K562 (cell line): ENCODE data around the gene ZDHHC16. TPM values are rescaled to one million over a fixed set of nuclear protein-coding genes. Genes with fewer than 3 reads are reported as not detected.

Experiments
- ATAC-seq: fragments of 200-7000 bp; cut with Tn5 transposase; 3 replicates; pipeline ENCODE4 v1.9.1; 2020; ENCODE audit warnings: moderate library complexity
- BruUV-seq: library from RNA; stranded (reverse); fragments of 400-500 nt; replicated peaks from 2 replicates; lab custom pipeline; 2021; lab: Mats Ljungman, UMichigan
- CTCF ChIA-PET: fragments of 300-600 bp; formaldehyde crosslinking; extraction: SDS; loops from one replicate; lab custom pipeline; 2021; ENCODE audit warnings: low intra/inter-chr PET ratio; lab: Yijun Ruan, JAX
- POLR2A ChIA-PET: fragments of 300-600, 350-650 bp; sonication (Branson Sonifier 250); formaldehyde crosslinking; extraction: SDS; loops from one replicate; lab custom pipeline; 2021; ENCODE audit warnings: antibody characterized with exemption, inconsistent platforms; lab: Yijun Ruan, JAX
- DNase-seq, 4 experiments: peaks; one replicate each; pipeline versions ENCODE4 v3.0.0 to v3.0.0-alpha.2; 2011 to 2018; ENCODE audit warnings: low spot score in 3 of 4, mixed read lengths in 3 of 4; ENCODE audit errors: extremely low read depth in 1 of 4
- FAIRE-seq: peaks from 2 replicates; lab custom pipeline; 2011; peaks lifted over from hg19 to GRCh38; lab: Jason Lieb, UNC
- H2AFZ ChIP-seq: 2 replicates; pipeline ENCODE4 v1.6.0; 2011; ENCODE audit warnings: low read depth, low read length, control low read depth, inconsistent platforms
- H3K27ac ChIP-seq: fragments of 200-600 bp; 3 replicates; pipeline ENCODE4 v1.8.0; 2011; ENCODE audit warnings: low read depth, mild to moderate bottlenecking, control low read depth, inconsistent platforms, low read length, moderate library complexity, mixed read lengths; ENCODE audit errors: extremely low read depth
- H3K27me3 ChIP-seq, 2 experiments: fragments of 300-600 bp in 1 of 2; 2 replicates in 1 of 2; 3 replicates in 1 of 2; pipeline versions ENCODE4 v1.6.0 to v1.8.0; 2011; ENCODE audit warnings: inconsistent platforms in 2 of 2, low read length in 2 of 2, mild to moderate bottlenecking in 1 of 2, mixed read lengths in 1 of 2, moderate library complexity in 1 of 2; ENCODE audit not compliant: control insufficient read depth in 2 of 2, insufficient read depth in 2 of 2
- H3K36me3 ChIP-seq: fragments of 300-600 bp; 3 replicates; pipeline ENCODE4 v1.8.0; 2011; ENCODE audit warnings: mild to moderate bottlenecking, low read length, inconsistent platforms; ENCODE audit not compliant: control insufficient read depth, insufficient read depth
- H3K4me1 ChIP-seq, 2 experiments: fragments of 200-600 bp in 1 of 2; replicated peaks in 1 of 2; 2 replicates in 1 of 2; 3 replicates in 1 of 2; pipeline versions ENCODE4 v1.5.1 to v1.8.0; 2011; ENCODE audit warnings: inconsistent platforms in 2 of 2, low read length in 2 of 2, mild to moderate bottlenecking in 1 of 2, mixed read lengths in 1 of 2, moderate library complexity in 1 of 2; ENCODE audit not compliant: control insufficient read depth in 2 of 2, insufficient read depth in 2 of 2
- H3K4me2 ChIP-seq: 2 replicates; pipeline ENCODE4 v1.6.1; 2011; ENCODE audit warnings: low read length, control low read depth, inconsistent platforms, mixed read lengths; ENCODE audit not compliant: insufficient read depth
- H3K4me3 ChIP-seq: fragments of 200-600 bp; sonication (generic), shearing (Covaris generic); 2 replicates; pipeline ENCODE4 v1.5.1; 2016; ENCODE audit warnings: control low read depth, inconsistent platforms
- H3K79me2 ChIP-seq: fragments of 200-600 bp; 3 replicates; pipeline ENCODE4 v1.8.0; 2011; ENCODE audit warnings: low read length, inconsistent platforms; ENCODE audit not compliant: control insufficient read depth, insufficient read depth
- H3K9ac ChIP-seq, 2 experiments: 2 replicates each; pipeline versions ENCODE4 v1.6.0 to v1.6.1; 2011; ENCODE audit warnings: low read depth in 2 of 2, low read length in 2 of 2, control low read depth in 1 of 2, inconsistent platforms in 1 of 2, mild to moderate bottlenecking in 1 of 2, mixed read lengths in 1 of 2; ENCODE audit not compliant: insufficient read depth in 1 of 2
- H3K9me1 ChIP-seq: one replicate; pipeline ENCODE4 v1.6.0; 2011; ENCODE audit warnings: inconsistent platforms, mild to moderate bottlenecking, low read length, moderate library complexity; ENCODE audit not compliant: control insufficient read depth, insufficient read depth
- H3K9me3 ChIP-seq: replicated peaks from 2 replicates; pipeline ENCODE4 v1.5.1; 2011; ENCODE audit warnings: low read depth, low read length, inconsistent platforms; ENCODE audit not compliant: control insufficient read depth, insufficient read depth
- H4K20me1 ChIP-seq: replicated peaks from 2 replicates; pipeline ENCODE4 v1.6.1; 2011; ENCODE audit warnings: low read length, inconsistent platforms, mixed read lengths; ENCODE audit not compliant: control insufficient read depth, insufficient read depth
- BACH1 ChIP-seq: fragments of 200-800 bp; sonication (Bioruptor generic); IDR thresholded peaks from 2 replicates; pipeline ENCODE4 v1.6.1; 2016; ENCODE audit warnings: missing genetic modification characterization, missing compliant biosample characterization
- CBFA2T3 ChIP-seq: fragments of 450-650 bp; IDR thresholded peaks from 2 replicates; pipeline ENCODE4 v1.6.1; 2017
- CXXC5 ChIP-seq: fragments of 250-450 bp; sonication (Bioruptor Pico); IDR thresholded peaks from 2 replicates; pipeline ENCODE4 v1.8.0; 2022; ENCODE audit warnings: inconsistent platforms, mild to moderate bottlenecking, moderate library complexity
- MCM7 ChIP-seq, 2 experiments: fragments of 450-650 bp; IDR thresholded peaks; 2 replicates each; pipeline ENCODE4 v1.6.1; 2016 to 2018
- WGBS: fragments of 100-300 bp; shearing (Covaris generic); methylation state at CpG from one replicate; pipeline ENCODE4 v1.1.6; 2016; ENCODE audit warnings: low coverage, mixed read lengths; ENCODE audit not compliant: insufficient coverage; ENCODE audit errors: missing lambda C conversion rate; 5-methylcytosine and 5-hydroxymethylcytosine counted together
- in situ Hi-C: fragments of 300-500 bp; cut with MboI; formaldehyde crosslinking; loops from 4 replicates; pipeline ENCODE4 v1.15.0; 2018; ENCODE audit warnings: inconsistent platforms, mixed read lengths
- intact Hi-C: fragments of 100-400 bp; cut with micrococcal nuclease; formaldehyde crosslinking; loops from 2 replicates; pipeline ENCODE4 v1.14.2; 2022
- polyA plus RNA-seq, 8 experiments: library from polyadenylated mRNA; depleted of rRNA in 4 of 8; stranded (reverse) in 5 of 8; unstranded in 3 of 8; fragments of >200 nt; fragmentation: Nextera tagmentation in 2 of 8; fragmentation: Illumina TruSeq in 1 of 8; extraction: Ambion mirVana in 2 of 8; extraction: Trizol in 1 of 8; gene quantifications; 2 replicates each; pipeline versions ENCODE4 v1.2.1 to v1.2.3, GENCODE V29; 2011 to 2014; ENCODE audit warnings: inconsistent platforms in 1 of 8, missing spikeins in 1 of 8
- total RNA-seq, 7 experiments: library from RNA; depleted of rRNA in 6 of 7; stranded (reverse); fragments of >200 nt in 6 of 7; fragmentation: Illumina TruSeq in 2 of 7; extraction: Trizol in 2 of 7; gene quantifications; 2 replicates each; pipeline versions ENCODE4 v1.2.1 to v1.2.3, GENCODE V29; 2011 to 2021; ENCODE audit warnings: low replicate concordance in 1 of 7
- TF ChIP-seq, protein P1 (sequence below), 2 experiments: fragments of 450-650 bp; formaldehyde crosslinking in 1 of 2; IDR thresholded peaks; 2 replicates each; pipeline versions ENCODE4 v1.4.0 to v1.6.1; 2014 to 2020; ENCODE audit warnings: mild to moderate bottlenecking in 2 of 2, borderline replicate concordance in 1 of 2, low read depth in 1 of 2

ZDHHC16 gene
- total and polyA plus RNA-seq, 9 of the 15 experiments (the other 6 are each of a cell fraction or from before 2014, with no cell fraction given): 12.5 to 33.8 (median 21.3) TPM

DNA sequence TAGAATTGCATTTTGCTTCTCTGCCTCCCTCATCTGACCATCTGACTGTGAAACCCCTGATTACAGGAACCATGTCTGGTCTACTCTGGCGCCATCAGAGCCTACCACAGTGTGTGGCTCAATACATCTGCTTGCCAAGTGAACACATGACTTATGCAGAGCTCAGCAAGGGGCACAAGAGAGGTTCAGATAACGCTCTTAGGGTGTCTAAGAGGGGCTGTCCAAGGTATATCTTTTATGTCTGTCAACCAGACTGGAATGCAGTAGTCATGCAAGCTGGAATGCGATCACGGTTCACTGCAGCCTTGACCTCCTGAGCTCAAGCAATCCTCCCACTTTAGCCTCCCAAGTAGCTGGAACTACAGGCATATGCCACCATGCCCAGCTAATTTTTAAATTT is 34.6 kb upstream of the ZDHHC16 start:
- H3K4me1 ChIP-seq: peaks cover 19 to 23% of the 10 kb centered on the region in 2 experiments; a peak in 3 of 5 replicates

More for the DNA sequence above, 34.6 kb upstream of the ZDHHC16 start:
- ATAC-seq: no peak
- POLR2A ChIA-PET: interaction anchor here (1.1 to 2.1 kb wide), 3 partner anchors 10 to 17 kb away, joined by 3 to 6 read pairs (median 5); partner anchors contain the start of gene RRP12
- Histone ChIP-seq H3K4me3 (no peak overlapping the region), H3K36me3 (no peaks in the 10 kb centered on the region; the same call in 2 of the 3 replicates), H3K9me3 (no peaks in the 10 kb centered on the region), H4K20me1 (no peaks in the 10 kb centered on the region), H3K4me2 (no peak overlapping the region), H3K27ac (no peak overlapping the region), H3K9me1 (no peaks in the 10 kb centered on the region), H2AFZ (peak overlapping the region; percentile 77), H3K27me3 (no peaks in the 10 kb centered on the region), H3K9ac (no peak overlapping the region), H3K79me2 (no peaks in the 10 kb centered on the region)
- TF ChIP-seq CXXC5 (CRISPR knock-in tag): no peak
- TF ChIP-seq, protein P1, sequence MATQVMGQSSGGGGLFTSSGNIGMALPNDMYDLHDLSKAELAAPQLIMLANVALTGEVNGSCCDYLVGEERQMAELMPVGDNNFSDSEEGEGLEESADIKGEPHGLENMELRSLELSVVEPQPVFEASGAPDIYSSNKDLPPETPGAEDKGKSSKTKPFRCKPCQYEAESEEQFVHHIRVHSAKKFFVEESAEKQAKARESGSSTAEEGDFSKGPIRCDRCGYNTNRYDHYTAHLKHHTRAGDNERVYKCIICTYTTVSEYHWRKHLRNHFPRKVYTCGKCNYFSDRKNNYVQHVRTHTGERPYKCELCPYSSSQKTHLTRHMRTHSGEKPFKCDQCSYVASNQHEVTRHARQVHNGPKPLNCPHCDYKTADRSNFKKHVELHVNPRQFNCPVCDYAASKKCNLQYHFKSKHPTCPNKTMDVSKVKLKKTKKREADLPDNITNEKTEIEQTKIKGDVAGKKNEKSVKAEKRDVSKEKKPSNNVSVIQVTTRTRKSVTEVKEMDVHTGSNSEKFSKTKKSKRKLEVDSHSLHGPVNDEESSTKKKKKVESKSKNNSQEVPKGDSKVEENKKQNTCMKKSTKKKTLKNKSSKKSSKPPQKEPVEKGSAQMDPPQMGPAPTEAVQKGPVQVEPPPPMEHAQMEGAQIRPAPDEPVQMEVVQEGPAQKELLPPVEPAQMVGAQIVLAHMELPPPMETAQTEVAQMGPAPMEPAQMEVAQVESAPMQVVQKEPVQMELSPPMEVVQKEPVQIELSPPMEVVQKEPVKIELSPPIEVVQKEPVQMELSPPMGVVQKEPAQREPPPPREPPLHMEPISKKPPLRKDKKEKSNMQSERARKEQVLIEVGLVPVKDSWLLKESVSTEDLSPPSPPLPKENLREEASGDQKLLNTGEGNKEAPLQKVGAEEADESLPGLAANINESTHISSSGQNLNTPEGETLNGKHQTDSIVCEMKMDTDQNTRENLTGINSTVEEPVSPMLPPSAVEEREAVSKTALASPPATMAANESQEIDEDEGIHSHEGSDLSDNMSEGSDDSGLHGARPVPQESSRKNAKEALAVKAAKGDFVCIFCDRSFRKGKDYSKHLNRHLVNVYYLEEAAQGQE (IDR thresholded peaks at IDR 0.05; ENCODE audit: borderline replicate concordance): peak; percentile 39; the same call in 1 of the 2 replicates
- TF ChIP-seq, protein P1 (CRISPR knock-in tag; IDR thresholded peaks at IDR 0.05; ENCODE audit: low read depth): no peak
- TF ChIP-seq MCM7 (IDR thresholded peaks at IDR 0.05): no peak
- TF ChIP-seq BACH1 (tag): no peak
- TF ChIP-seq CBFA2T3: peak; percentile 40
- no peak for FAIRE-seq
- WGBS: 27% methylated on average over 2 of the region's 4 CpGs
- CTCF ChIA-PET: no interaction called here
- intact Hi-C loops: no loop called here
- peak in 1 of 4 experiments; percentile 26 for DNase-seq
- in situ Hi-C loops: no loop called here
- no TSS peak for BruUV-seq
